GM13976 (cell line): Measurements from ENCODE around the gene E2F2.

Experiments used
- DNase-seq: peaks from one replicate; pipeline ENCODE4 v3.0.0; 2012; ENCODE audit warnings: low spot score
- CTCF ChIP-seq: IDR thresholded peaks from 2 replicates; pipeline ENCODE4 v1.5.1; 2012; ENCODE audit warnings: borderline replicate concordance, mild to moderate bottlenecking; ENCODE audit not compliant: insufficient read depth; ENCODE audit errors: extremely low read depth, missing control alignments, control extremely low read depth
- in situ Hi-C: fragments of 300-500 bp; cut with MboI; formaldehyde crosslinking; loops from one replicate; pipeline ENCODE4 v1.12.0; 2022; ENCODE audit warnings: low sequenced_read_pairs, mixed read lengths, inconsistent platforms; ENCODE audit not compliant: unreplicated experiment

Gene E2F2

GRCh38 chr1:23481026-23481597, 49.9 kb downstream of the E2F2 start:
- no peak for TF ChIP-seq CTCF
- in situ Hi-C loops = no loop called here
- no peak for DNase-seq

DNA sequence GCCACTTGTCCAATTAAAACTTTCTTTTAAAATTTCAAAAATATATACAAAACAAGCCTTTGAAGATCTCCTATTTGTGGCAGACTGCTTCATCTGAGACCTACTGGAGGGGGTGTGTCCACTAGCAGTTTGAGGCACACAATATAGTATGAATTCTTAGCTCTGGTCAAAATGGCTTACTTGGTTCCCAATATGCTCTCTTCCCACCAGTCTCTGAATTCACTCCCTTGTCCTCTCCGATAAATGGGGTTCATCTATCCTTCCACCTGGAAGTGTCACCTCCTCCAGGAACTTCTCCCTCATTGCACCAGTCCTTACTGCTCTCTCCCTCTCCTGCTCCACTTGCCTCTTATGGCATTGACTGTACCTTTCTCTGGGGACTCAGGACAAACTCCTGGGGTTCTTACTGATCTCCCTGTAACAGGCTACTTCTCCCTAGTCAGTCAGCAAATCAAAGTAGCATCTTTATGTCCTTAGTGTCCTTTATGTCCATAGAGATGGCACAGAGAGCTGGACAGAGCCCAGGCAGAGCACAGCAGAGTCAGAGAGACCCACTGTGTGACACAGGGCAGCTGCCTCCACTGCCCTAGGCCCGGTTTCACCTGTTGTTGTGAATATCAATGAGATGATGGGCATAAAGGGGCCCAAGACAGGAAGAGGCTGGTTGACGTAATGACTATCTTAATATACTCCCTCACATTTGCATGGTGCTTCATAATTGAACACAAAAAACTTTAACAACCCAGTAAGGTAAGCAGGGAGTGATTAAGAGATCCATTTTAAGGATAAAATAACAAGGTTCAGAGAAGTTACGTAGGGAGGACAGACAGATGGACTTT, 50.6 kb downstream of the E2F2 start:
- DNase-seq = no peak
- no peak for TF ChIP-seq CTCF
- in situ Hi-C loops = no loop called here

GRCh38 chr1:23479666-23479941, 51.4 kb downstream of the E2F2 start:
- in situ Hi-C loops = no loop called here

GRCh38 chr1:23478896-23479665, 52.0 kb downstream of the E2F2 start:
- TF ChIP-seq CTCF = no peak
- in situ Hi-C loops = no loop called here
- no peak for DNase-seq

More at GRCh38 chr1:23479666-23479941, 51.4 kb downstream of the E2F2 start:
- DNase-seq = no peak
- TF ChIP-seq CTCF = no peak

DNA sequence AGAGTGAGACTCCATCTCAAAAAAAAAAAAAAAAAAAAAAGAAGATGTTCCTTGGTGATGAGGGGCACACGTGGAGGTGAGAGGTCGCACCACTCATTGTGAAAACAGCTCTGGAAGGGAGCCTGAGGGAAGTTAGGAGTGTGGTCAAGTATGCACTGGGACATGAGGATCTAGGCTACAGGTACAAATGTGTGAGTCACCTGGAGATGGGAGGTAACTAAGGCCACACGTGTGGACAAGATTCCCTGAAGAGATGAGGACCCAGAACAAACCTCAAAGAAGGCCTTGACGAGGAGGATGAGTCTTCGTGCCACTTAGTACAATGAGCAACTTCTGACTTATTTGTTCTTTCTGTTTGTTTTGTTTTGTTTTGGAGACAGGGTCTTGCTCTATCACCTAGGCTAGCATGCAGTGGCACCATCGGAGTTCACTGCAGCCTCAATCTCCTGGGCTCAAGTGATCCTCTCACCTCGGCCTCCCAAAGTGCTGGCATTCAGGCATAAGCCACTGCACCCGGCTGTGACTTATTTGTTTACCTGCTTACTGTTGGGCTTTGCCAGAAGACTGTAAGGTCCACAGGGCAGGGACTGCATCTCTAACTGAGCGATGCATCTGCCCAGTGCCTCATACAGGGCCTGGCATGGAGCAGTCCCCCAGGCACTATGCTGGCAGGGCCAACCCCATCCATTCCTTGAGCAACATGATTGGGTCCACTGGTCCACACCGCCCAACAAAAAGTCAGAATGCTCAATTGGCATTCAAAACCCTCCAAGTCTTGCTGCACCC, 53.5 kb downstream of the E2F2 start:
- no peak for TF ChIP-seq CTCF
- no peak for DNase-seq
- in situ Hi-C loops = no loop called here

DNA sequence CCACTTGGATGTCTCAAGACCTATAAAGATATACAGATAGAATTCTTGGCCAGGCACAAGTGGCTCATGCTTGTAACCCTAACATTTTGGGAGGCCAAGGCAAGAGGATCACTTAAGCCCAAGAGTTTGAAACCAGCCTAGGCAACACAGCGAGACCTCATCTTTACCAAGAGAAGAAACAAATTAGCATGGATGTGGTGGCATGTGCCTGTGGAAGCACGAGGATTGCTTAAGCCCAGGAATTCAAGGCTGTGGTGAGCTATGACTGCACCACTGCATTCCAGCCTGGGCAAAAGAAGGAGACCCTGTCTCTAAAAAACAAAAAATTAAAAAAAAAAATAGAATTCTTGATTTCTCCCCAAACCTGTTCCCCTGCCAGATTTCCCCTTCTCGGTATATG, 55.4 kb downstream of the E2F2 start:
- DNase-seq = no peak
- TF ChIP-seq CTCF = no peak
- in situ Hi-C loops = no loop called here
